NCI-H1694 treated with DMSO at 0.1 percent for 48 hours (cell line): ENCODE data around the gene MPDZ.

Experiments used
- DNase-seq: peaks from one replicate; lab custom pipeline; 2025; lab: John Stamatoyannopoulos, UW

The MPDZ gene, protein sequence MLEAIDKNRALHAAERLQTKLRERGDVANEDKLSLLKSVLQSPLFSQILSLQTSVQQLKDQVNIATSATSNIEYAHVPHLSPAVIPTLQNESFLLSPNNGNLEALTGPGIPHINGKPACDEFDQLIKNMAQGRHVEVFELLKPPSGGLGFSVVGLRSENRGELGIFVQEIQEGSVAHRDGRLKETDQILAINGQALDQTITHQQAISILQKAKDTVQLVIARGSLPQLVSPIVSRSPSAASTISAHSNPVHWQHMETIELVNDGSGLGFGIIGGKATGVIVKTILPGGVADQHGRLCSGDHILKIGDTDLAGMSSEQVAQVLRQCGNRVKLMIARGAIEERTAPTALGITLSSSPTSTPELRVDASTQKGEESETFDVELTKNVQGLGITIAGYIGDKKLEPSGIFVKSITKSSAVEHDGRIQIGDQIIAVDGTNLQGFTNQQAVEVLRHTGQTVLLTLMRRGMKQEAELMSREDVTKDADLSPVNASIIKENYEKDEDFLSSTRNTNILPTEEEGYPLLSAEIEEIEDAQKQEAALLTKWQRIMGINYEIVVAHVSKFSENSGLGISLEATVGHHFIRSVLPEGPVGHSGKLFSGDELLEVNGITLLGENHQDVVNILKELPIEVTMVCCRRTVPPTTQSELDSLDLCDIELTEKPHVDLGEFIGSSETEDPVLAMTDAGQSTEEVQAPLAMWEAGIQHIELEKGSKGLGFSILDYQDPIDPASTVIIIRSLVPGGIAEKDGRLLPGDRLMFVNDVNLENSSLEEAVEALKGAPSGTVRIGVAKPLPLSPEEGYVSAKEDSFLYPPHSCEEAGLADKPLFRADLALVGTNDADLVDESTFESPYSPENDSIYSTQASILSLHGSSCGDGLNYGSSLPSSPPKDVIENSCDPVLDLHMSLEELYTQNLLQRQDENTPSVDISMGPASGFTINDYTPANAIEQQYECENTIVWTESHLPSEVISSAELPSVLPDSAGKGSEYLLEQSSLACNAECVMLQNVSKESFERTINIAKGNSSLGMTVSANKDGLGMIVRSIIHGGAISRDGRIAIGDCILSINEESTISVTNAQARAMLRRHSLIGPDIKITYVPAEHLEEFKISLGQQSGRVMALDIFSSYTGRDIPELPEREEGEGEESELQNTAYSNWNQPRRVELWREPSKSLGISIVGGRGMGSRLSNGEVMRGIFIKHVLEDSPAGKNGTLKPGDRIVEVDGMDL (N-terminal part only)

DNA sequence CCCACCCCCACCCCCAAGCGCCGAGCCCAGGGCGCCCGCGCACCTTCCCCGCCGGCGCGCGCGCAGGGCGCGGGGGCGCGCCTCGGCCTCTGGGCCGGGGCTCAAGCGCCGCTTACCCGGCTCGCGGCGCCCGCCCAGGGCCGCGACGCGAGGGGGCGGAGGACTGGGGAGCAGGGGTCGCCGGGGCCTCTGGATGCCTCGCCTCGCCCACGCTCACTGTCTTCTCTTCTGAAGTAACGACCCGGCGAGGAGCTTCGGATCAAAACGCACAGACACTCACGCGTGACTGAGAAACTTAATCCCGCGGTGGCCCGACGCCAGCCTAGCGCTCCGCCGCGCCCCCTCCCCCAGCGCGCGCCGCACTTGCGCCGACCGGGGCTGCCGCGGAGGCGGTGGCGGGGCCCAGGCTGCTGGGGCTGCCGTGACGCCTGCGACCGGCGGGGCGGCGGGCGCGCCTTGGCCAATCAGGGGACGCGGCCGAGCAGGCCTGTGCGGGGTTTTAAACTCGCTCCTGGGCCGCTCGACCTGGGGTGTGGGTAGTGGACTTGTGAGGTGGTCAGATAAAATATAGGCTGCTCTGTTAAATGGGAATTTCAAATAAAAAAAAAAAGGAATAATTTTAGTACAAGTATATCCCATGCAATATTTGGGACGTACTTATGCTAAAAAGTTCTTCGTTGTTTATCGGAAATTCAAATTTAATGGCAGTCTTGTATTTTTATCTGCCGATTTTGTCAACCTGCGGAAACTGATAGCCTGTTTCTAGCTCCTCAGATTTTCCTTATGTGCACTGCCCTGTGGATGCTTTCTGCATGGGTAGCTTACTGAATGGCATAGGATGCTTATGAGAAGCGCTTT lies at the start of gene MPDZ:
TSS of gene MPDZ (minus strand) at position 409 of the 858 bp plus-strand sequence. CDS start 29,377 bp downstream, outside the sequence.
- DNase-seq = peak; percentile 54

DNA sequence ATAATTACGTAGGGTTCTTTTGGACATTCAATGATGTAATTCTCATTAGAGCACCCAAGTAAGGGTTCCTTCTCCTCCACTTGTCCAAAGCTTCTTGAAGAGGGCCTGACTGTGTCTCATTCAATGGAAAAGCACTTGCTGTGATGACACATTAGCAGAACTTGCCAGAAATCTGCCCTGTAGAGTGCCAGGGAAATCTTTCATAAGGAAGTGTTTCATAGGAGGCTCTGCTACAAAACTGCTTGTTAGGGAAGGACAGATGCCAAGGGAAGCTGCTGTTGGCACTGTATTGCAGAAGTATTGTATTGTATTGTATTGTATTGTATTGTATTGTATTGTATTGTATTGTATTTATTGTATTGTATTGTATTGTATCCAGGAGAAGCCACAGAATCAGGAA lies 45.5 kb upstream of the MPDZ start:
- DNase-seq = no peak

DNA sequence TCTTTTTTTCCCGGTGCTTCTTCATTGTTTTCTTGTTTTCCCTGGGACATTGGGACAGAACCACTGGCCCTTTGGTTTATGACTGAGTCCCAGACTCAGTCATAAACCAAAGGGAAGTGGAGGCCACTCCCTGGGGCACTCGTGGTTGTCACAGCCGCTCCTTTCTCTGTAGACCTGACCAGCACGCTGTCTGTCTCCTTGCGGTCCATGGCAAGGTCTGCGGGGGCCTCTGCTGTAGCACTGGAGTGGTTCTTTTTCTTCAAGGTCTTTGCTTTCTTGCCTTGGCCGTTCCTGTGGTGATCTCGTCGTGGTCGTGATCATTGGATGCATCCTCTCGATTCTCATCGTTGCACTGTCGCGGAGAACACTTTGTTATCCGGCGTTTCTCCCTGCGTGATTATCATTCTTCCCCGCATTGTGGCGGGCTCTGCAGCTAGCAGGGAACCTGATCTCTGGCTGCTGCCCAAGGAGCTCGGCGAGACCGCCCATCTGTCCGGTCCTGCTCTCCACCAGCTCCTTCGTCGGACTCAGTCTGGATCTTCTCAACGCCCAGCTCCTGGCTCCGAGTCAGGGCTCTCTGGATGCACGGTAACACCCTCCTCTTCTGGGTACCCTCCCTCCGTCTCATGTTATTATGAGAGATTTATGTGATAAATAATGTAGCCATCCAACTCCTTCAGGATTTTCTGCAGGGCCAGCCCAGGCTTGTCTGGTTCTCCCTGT lies 43.5 kb upstream of the MPDZ start:
- no peak for DNase-seq

DNA sequence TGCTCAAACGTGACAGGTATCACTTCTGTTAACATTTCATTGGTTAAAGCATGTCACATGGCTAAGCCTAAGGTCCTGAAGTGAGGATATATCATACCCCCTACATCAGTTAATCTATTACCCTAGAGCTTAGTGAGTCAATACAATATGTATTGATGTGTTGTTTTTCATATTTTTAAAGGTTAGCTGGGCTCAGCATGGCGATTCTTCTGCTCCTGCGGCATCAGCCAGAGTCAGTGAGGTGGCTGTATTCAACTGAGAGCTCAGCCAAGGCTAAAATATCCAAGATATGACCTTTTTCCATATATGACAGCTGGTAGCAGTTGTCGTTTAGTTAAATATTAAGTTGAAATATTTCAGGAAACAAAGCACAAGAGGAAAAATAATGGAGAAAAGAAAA lies 38.5 kb upstream of the MPDZ start:
- no peak for DNase-seq

DNA sequence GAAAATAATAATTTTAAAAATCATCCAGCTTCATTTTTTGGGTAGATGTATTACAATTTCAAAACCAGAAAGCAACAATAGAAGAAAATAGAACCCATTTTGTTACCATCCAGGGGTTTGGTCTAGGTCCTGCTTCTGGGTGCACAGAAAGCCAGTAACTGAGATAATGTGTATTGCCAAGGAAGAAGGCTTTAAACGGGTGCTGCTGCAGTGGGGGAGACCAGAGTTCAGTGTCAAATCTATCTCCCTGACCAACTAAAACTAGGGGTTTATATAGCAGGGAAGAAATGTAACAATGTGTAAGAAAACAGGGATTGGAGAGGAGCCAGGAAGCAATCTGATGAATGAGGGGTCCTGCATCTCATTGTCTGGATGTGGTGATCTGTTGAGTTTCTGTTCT lies 17.5 kb upstream of the MPDZ start:
- no peak for DNase-seq

DNA sequence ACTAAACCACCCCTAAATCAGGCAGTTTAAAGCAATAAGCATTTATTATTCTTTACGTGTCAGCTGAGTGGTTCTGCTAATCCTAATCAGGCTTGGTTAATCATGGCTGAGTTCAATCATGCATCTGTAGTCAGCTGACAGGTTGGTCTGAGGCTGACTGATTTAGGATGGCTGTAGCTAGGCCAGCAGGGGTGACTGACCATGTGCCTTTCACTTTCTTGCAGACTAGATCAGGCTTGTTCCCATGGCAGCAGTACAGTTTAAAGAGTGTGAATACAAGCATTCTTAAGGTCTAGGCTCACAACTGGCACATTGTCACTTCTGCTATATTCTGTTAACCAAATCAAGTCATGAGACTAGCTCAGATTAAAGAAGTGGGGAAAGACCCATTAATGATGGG lies 16.1 kb upstream of the MPDZ start:
- DNase-seq = no peak

DNA sequence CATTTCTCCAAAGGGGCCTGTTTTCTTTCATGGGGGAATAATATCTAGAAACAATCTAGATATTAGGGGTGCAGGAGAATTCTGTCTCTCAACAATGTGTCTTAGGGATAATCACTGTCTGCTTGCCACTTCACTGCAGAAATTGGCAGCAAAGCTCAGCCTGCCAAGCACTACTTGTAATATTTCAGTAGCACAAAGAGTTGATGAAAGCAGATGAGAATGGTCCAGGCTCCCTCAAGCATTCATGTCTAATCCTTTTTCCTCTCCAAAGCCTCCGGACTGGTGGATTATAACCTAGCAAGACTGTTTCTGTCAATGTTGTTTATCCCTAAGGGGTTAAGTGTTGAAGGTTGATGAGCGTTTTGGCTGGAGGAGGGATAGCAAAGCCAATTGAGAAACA lies 13.3 kb upstream of the MPDZ start:
- no peak for DNase-seq

DNA sequence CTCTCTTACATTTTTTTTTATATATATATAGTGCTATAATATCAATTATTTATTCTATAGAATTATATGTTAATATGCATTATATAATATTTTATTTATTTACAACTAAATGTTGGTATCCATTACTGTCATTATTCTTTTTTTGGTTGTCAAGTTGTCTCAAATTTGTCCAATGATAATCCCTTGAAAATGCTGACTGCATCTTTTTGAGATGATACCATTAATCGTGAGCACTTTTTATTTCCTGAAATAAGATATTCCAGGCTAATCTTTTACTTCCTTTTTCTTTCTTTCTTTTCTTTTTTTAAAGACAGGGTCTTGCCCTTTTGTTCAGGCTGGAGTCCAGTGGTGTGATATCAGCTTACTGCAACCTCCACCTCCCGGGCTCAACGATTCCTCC lies 12.7 kb upstream of the MPDZ start:
- no peak for DNase-seq

DNA sequence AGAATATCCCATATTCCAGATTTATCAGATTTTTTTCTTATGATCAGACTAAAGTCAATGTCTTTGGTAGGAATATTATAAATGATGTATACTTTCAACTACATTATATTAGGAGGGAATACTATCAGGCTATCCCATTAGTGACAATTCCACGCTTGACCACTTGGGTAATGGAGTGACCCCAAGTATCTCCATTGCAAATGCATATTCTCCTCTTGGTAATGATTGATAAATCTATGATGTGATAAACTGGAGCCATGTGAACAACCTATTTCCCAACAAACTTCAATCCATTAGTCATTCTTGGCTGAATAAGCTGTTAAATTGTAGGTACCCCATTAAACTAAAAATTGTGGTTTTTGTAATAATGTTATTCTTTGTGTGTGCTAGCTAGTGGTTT lies 12.2 kb upstream of the MPDZ start:
- no peak for DNase-seq

DNA sequence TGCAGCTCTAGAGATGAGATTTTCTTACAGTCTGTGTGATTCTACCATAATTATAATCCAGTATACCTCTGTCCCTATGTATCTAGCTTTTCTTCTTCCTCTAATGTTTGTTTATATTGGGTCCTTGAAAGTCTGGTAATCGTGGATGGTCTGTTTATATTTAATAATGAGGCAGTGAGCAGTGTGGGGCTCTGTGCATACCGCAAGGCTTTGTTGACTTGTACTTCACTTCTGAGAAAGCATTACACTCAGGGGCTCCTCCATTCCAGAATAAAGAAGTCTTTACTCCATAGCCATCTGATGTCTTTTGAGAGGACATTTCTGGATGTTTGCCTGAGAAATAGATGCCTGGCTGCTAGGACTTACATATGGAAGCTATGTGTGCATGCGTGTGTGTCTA lies 4.5 kb upstream of the MPDZ start:
- no peak for DNase-seq

DNA sequence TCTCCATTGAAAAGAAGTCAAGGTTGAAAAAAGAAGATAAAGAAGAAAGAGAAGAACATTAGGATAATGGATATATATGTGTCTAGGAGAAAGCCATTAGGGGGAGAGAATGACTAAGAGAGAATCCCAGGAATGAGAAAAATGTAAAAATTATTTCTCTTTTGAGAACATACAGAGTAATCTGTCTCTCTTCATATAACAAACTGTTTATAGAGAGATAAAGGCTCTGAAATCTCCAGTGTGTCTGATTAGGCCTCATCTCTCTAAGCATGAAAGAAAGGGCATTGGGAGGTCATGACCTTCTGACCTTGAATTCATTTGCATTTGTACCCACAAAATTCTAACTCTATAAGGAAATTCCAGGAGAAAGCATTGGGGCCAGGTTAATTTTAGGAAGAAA lies 3.5 kb upstream of the MPDZ start:
- no peak for DNase-seq

DNA sequence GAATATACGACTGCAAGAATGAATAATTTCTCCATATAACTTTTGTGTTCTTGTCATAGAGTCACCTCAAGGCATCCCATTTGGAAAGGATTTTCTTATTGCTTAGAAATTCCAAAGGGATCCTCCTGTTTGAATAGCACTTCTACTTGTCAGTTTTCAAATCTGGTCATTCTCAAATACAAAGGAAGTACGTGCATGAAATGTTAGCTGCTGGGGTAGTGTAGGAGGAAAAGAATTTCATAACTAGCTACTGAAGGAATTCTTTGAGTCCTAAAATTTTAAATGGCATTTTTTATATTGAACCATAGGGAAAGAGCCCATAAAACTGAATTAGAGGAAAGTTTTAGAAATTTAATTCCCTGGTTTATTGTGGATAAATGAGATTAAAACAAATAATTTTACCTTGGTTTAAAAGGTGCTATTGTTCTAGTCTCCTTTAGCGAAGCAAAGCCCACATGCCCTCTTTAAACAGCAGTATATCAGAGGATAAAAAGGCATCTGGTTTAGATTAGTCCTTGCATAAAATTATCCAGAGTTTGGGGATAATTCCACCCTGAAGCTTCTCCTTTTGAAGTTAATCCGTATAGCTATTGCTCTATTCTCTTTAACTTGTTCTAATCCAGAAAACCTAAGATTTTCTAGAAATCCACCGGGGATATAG lies 2.0 kb upstream of the MPDZ start:
- no peak for DNase-seq

DNA sequence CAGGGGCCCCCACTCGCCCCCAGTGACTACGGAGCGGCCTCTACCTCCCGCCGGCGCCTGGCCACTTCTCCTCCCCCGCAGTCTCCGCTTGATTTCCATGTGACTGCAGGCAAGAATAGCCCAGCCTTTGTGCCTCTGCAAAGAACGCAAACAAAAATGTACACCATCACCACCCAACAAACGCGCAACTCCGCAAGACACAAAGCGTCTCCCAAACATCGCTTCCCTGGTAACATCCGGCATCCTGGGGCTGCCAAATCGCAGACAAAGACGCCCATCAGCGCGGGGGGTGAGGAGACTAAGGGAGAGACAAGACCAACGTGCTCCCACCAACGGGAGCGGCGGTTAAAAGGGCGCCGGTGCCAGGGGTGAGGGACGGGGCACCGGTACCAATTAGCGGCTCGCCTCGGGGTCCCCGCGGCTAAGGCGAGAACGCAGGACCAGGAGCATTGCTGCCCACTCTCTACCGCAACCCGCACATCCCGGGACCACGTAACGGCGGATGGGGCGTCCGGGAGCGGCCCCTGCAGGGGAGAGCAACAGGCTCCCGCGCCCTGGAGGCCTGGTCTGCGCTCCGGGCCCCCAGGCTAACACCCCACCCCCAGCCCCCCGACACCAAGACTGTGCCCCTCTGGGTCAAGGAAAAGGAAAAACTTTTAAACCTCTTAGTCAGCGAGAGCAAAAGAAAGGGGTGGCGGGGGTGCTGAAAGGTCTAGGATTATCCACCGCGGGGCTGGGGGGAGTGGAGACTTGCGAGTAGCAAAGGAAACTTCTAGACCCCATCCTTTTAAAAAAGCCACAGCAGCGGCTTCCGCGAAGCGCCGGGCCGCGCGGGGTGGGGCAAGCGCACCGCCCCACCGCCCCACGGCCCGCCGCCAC lies 885 bp downstream of the MPDZ start:
- DNase-seq = peak; percentile 8

DNA sequence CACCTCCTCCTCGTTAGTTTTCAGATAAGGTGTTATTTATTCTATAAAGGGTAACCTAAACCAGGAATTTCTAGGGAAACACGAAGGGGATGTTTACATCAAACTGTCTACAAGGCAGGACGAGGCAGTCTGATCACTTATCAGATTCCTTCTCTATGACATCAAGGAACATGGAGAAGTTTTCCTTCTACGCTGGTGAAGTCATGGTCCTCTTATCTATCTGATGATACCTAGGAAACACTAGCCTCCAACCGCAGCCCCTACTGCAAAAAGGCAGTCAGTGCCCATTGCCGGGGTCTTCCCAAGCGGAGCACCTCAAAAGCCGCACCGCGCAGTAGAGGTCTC lies 1.5 kb downstream of the MPDZ start:
- DNase-seq = no peak

DNA sequence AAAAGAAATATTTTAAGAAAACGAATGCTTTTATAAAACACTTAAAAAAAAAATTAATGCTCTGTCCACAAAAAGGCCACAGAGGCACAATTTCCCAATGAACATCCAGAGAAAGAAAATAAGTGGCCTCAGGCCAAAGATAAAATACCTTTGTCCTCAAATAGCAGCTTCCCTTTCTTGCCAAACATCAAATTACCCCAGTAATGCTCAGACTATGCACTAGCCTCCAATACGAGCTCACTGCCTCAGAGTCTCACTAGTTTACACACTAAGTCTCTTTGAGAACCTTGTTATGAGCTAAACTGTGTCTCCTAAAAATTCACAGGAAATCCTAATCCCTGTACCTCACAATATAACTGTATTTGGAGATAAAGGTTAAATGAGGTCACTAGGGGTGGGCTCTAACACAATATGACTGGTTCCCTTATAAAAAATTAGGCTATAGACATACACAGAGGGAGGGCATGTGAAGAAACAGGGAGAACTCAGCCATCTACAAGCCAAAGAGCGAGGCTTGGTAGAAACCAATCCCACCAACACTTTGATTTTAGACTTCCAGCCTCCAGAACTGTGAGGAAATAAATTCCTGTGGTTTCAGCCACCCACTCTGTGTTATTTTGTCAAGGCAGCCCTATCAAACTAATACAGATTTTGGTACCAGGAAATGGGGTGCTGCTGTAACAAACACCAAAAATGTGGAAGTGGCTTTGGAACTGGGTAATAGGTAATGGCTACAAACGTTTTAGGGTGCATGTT lies 4.4 kb downstream of the MPDZ start:
- DNase-seq = no peak

DNA sequence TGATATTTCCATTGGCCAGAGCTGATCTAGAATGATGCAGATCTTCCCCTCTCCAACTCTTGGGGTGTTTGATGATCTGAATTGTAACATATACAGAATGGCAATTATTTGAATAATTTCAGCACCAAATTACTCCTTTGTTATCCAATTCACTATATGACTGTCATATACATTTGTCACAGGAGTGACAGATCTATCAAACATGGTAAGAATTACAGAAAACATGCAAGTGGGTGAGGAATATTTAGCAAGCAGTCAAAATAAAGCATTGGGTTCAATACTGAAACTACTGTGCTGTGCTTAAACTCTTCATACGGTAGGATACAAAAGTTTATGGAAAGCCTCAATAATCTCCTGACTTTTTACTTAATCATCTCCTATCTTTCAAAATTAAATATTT lies 8.8 kb downstream of the MPDZ start:
- DNase-seq = no peak

DNA sequence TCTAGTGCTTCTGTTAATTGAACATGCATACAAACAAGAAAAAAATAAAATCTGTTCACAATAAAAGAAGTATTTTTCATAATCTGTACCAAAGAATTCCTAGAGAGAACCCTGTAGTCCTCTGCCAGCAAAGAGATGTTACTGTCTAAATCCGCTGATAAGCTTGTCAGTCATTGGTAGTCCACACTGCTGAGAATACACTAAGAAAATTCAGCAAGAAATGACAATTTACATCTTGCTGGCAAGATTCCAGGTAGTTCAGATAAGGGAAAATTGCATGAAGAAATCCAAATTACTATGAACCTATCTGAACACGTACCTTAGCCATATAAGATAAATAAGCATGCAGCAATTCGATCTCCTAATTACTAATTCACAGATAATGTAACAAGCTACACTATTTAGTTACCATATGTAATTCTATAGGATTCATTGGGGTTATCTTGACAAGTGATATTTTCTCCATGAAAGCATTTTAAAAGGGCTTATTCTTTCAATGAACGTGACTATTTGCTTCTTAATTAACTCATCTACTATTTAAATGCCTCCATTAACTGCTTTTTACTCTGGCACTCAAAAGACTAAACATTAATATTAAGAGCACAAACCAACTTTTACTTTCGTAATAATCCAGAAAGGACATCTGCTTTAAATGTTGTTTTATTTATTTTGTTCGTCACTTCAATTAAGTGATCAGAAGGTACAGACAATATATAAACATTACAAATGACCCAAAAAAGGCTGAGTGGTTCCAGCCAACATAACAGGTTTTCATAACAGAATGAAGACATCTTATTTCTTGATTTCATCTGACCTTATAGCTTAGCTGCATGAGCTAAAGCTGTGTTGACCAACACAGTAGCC lies 9.7 kb downstream of the MPDZ start:
- no peak for DNase-seq

DNA sequence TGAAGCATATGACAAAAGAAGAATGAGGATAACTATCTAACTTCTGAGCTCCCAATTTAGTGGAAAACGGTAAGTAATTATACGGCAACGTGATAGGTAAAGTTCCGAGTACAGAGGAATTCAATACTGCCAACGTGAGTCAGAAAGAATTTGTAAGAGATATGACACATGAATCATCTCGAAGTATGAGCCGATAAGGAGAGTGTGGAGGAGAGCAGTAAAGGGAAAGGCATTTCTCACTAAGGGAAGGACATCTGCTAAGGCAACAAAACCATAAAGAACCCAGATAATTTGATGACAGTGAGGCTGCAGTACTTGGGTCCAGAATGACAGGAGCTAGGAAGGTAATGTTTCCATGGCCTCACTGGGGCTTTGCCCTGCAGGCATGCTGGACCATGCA lies 11.0 kb downstream of the MPDZ start:
- DNase-seq = no peak
